Measurements from ENCODE around the gene NDUFS7. TPM values are rescaled to one million over a fixed set of nuclear protein-coding genes. Genes with fewer than 3 reads are reported as not detected.

NDUFS7 gene
- total RNA-seq, 1 experiment from 2014 or later: 98.1 TPM

DNA sequence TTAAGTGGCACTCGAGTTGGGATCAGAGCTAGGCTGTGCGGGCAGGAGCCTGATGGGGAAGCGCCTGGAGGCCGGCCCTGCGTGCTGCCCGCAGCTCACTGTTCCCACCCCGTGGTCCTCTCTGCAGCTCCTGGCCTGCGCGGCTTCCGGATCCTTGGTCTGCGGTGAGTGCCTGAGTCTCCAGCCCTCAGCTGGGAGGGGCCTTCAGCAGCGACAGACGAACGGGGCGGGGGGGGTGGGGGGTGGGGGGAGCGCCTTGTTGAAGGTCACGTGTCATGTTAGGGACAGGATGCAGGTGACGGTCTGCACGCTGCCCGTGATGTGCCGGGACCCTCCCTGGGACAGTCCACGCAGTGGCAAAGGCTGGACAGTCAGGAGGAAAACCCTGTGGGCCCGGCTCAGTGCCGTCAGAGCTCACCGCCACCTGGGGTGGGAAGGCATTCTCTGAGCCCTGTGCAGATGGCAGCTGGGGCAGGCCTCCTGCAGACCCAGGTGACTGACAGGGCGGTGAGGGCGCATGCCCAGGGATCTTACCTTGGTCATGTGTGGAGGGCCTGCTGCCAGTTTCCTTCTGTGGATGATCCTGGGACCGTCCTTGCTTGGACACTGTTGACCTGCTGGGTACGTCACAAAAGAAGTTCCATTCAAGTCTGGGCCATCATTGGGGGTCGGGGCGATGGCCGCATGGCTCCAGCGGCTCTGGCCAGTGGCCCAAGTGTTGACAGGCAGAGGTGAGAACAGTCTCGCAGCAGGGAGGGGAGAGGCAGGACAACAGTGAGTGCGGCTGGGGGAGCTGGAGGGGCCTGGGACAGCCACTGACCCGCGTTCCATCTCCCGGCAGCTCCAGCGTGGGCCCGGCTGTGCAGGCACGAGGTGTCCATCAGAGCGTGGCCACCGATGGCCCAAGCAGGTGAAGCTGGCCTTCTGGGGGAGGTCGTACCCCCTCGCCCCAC lies 4.3 kb downstream of the NDUFS7 start:
- no peak overlapping the region for H3K9ac ChIP-seq (ENCODE audit: low read length)
- no peak overlapping the region for H3K27ac ChIP-seq (ENCODE audit: low read length)
- H3K36me3 ChIP-seq (ENCODE audit: insufficient read depth, low read length): peaks cover 4% of the 10 kb centered on the region; the same call in 1 of the 2 replicates
- H3K9me2 ChIP-seq (replicated peaks; ENCODE audit: insufficient read depth, low read length): no peaks in the 10 kb centered on the region
- H3K4me2 ChIP-seq (ENCODE audit: low read depth, low read length, poor library complexity, severe bottlenecking): no peak overlapping the region
- no peak overlapping the region for H2AFZ ChIP-seq (ENCODE audit: low read length)
- DNase-seq: no peak
- peaks cover 23% of the 10 kb centered on the region for H3K79me2 ChIP-seq (ENCODE audit: low read length)
- H3K4me3 ChIP-seq (ENCODE audit: low read length): no peak overlapping the region
- no peaks in the 10 kb centered on the region for H3K9me3 ChIP-seq (ENCODE audit: low read length)
- peaks cover 9% of the 10 kb centered on the region for H3K4me1 ChIP-seq (ENCODE audit: low read length)
- H3K27me3 ChIP-seq (ENCODE audit: low read length): no peaks in the 10 kb centered on the region
- H4K20me1 ChIP-seq (ENCODE audit: insufficient read depth, low read depth, low read length): no peaks in the 10 kb centered on the region

DNA sequence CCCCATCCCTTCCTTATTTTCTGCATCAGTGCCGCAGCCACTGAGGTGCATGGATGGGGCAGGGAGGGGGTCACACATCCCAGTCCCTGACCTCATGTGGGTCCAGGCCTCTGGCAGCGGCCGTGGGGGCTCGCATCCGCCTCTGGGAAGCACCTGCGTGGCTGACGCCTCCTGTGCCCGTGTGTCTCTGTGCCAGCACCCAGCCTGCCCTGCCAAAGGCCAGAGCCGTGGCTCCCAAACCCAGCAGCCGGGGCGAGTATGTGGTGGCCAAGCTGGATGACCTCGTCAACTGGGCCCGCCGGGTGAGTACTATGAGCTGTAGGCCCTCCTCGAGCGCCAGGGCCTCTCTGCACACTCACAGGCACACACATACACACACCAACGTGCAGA lies 4.9 kb downstream of the NDUFS7 start:
- Histone ChIP-seq H3K79me2 (ENCODE audit: low read length) (peaks cover 23% of the 10 kb centered on the region), H3K27me3 (ENCODE audit: low read length) (no peaks in the 10 kb centered on the region), H3K9ac (ENCODE audit: low read length) (no peak overlapping the region), H3K4me2 (ENCODE audit: low read depth, low read length, poor library complexity, severe bottlenecking) (no peak overlapping the region), H3K4me1 (ENCODE audit: low read length) (peaks cover 8% of the 10 kb centered on the region), H3K27ac (ENCODE audit: low read length) (no peak overlapping the region), H3K9me3 (ENCODE audit: low read length) (no peaks in the 10 kb centered on the region), H4K20me1 (ENCODE audit: insufficient read depth, low read depth, low read length) (no peaks in the 10 kb centered on the region), H2AFZ (ENCODE audit: low read length) (no peak overlapping the region), H3K9me2 (replicated peaks; ENCODE audit: insufficient read depth, low read length) (no peaks in the 10 kb centered on the region), H3K4me3 (ENCODE audit: low read length) (no peak overlapping the region), H3K36me3 (ENCODE audit: insufficient read depth, low read length) (peaks cover 4% of the 10 kb centered on the region; the same call in 1 of the 2 replicates)
- no peak for DNase-seq

DNA sequence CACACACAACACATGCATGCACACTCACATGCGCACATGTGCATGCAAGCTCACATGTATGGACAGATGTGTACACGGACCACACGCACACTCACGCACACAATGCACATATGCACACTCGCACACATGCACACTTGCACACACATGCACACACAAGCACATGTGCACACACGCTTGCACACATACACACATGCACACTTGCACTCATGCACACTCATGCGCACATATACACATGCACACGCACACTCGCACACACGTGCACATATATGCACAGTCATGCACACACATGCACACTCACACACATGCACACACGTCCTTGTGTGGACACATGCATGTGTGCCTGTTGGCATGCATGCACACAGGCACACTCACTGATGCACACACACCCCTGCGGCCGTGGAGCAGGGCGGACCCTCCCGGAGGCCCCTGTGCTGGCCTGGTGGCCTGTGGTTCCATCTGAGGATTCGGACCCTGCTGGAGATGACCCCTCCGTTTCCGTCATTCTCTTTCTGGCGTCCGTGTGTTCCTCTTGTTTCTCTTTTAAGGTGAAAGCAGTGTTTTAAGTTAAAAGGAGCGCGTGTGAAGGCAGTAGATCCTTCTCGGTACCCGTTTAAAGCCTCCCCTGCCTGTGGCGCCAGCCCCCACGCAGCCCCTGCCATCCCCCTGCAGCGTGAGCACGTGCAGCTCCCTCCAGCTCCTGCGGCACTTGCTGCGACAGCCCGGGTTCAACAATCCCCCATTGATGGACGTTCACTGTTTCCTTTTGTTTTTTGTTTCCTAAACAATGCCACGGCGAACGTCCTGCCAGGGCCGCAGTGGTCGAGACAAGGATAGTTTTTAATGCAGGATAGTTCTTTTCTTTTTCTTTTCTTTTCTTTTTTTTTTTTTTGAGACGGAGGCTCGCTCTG lies 5.6 kb downstream of the NDUFS7 start:
- H2AFZ ChIP-seq (ENCODE audit: low read length): no peak overlapping the region
- H3K79me2 ChIP-seq (ENCODE audit: low read length): peaks cover 18% of the 10 kb centered on the region
- peaks cover 4% of the 10 kb centered on the region; the same call in 1 of the 2 replicates for H3K36me3 ChIP-seq (ENCODE audit: insufficient read depth, low read length)
- H3K9me2 ChIP-seq (replicated peaks; ENCODE audit: insufficient read depth, low read length): no peaks in the 10 kb centered on the region
- H4K20me1 ChIP-seq (ENCODE audit: insufficient read depth, low read depth, low read length): no peaks in the 10 kb centered on the region
- no peaks in the 10 kb centered on the region for H3K9me3 ChIP-seq (ENCODE audit: low read length)
- peaks cover 8% of the 10 kb centered on the region for H3K4me1 ChIP-seq (ENCODE audit: low read length)
- no peak overlapping the region for H3K27ac ChIP-seq (ENCODE audit: low read length)
- H3K4me3 ChIP-seq (ENCODE audit: low read length): no peak overlapping the region
- no peak for DNase-seq
- H3K27me3 ChIP-seq (ENCODE audit: low read length): no peaks in the 10 kb centered on the region
- H3K4me2 ChIP-seq (ENCODE audit: low read depth, low read length, poor library complexity, severe bottlenecking): no peak overlapping the region
- H3K9ac ChIP-seq (ENCODE audit: low read length): no peak overlapping the region

DNA sequence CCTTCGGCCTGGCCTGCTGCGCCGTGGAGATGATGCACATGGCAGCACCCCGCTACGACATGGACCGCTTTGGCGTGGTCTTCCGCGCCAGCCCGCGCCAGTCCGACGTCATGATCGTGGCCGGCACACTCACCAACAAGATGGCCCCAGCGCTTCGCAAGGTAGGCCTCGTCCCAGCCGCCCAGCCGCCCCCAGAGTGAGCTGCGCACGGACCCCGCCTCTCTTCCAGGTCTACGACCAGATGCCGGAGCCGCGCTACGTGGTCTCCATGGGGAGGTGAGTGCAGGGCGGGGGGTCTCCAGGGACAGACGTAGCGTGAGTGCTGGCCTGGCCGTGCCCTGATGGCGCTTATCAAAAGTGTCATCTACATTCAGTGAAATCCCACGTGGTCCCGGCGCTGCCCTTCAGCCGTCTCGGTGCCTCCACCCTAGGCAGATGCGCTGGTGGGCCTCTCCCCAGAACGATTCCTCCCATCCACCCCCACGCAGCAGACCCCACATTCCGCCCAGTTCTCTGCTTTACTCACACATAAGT lies 7.2 kb downstream of the NDUFS7 start:
- H3K79me2 ChIP-seq (ENCODE audit: low read length): peaks cover 3% of the 10 kb centered on the region
- no peak overlapping the region for H3K4me2 ChIP-seq (ENCODE audit: low read depth, low read length, poor library complexity, severe bottlenecking)
- H3K9me2 ChIP-seq (replicated peaks; ENCODE audit: insufficient read depth, low read length): no peaks in the 10 kb centered on the region
- no peaks in the 10 kb centered on the region for H3K4me1 ChIP-seq (ENCODE audit: low read length)
- no peaks in the 10 kb centered on the region for H3K9me3 ChIP-seq (ENCODE audit: low read length)
- peaks cover 4% of the 10 kb centered on the region; the same call in 1 of the 2 replicates for H3K36me3 ChIP-seq (ENCODE audit: insufficient read depth, low read length)
- H3K27ac ChIP-seq (ENCODE audit: low read length): no peak overlapping the region
- no peak overlapping the region for H3K9ac ChIP-seq (ENCODE audit: low read length)
- DNase-seq: no peak
- H3K4me3 ChIP-seq (ENCODE audit: low read length): no peak overlapping the region
- H3K27me3 ChIP-seq (ENCODE audit: low read length): no peaks in the 10 kb centered on the region
- no peak overlapping the region for H2AFZ ChIP-seq (ENCODE audit: low read length)
- no peaks in the 10 kb centered on the region for H4K20me1 ChIP-seq (ENCODE audit: insufficient read depth, low read depth, low read length)

DNA sequence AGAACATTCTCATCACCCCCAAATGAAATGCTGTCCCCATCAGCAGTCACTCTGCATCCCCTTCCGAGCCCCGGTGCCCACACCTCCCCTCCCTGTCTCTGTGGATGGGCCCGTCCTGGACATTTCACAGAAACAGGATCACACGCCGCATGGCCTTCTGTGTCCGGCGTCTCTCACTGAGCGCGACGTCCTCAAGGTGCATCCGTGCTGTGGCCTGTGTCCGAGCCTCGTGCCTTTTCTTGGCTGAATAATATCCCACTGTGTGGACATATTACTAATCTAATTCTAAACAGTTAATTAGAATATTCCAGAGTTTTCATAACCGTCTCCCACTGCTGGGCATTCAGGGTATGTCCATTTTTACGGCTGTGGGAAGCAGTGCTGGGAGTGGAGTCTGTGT lies 8.7 kb downstream of the NDUFS7 start:
- H4K20me1 ChIP-seq (ENCODE audit: insufficient read depth, low read depth, low read length): no peaks in the 10 kb centered on the region

DNA sequence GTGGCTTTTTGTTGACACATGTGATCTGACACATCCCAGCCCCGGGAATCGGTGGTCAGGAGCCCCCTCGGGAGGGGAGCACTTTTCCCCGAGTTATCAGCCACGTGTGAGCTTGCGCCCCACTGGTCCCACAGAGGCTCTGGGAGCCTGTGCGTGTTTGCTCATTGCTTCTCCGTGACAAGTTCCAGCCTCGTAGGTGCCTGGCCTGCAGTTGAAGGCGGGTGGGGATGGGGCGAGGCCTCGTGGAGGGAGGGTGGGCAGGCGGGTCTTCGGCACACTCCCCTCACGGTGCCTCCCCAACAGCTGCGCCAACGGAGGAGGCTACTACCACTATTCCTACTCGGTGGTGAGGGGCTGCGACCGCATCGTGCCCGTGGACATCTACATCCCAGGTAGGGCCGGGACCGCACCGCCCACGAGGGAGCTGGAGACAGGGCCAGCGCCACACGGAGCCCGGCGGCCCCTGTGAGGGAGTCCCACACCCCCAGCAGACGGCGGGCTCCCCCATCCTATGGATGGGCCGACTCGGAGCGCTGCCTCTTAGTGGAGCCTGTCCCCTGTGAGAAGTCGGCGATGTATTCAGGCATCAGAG lies 9.3 kb downstream of the NDUFS7 start:
- Histone ChIP-seq H3K9me2 (replicated peaks; ENCODE audit: insufficient read depth, low read length) (no peaks in the 10 kb centered on the region), H3K27me3 (ENCODE audit: low read length) (no peaks in the 10 kb centered on the region), H3K4me1 (ENCODE audit: low read length) (no peaks in the 10 kb centered on the region; the same call in 1 of the 2 replicates), H3K4me3 (ENCODE audit: low read length) (no peak overlapping the region), H2AFZ (ENCODE audit: low read length) (no peak overlapping the region), H3K36me3 (ENCODE audit: insufficient read depth, low read length) (peaks cover 4% of the 10 kb centered on the region; the same call in 1 of the 2 replicates), H3K79me2 (ENCODE audit: low read length) (no peaks in the 10 kb centered on the region), H3K27ac (ENCODE audit: low read length) (no peak overlapping the region), H3K9ac (ENCODE audit: low read length) (no peak overlapping the region), H3K9me3 (ENCODE audit: low read length) (no peaks in the 10 kb centered on the region), H4K20me1 (ENCODE audit: insufficient read depth, low read depth, low read length) (no peaks in the 10 kb centered on the region), H3K4me2 (ENCODE audit: low read depth, low read length, poor library complexity, severe bottlenecking) (no peak overlapping the region)
- DNase-seq: no peak

More for the DNA sequence above, 8.7 kb downstream of the NDUFS7 start:
- DNase-seq: no peak
- Histone ChIP-seq H3K79me2 (ENCODE audit: low read length) (no peaks in the 10 kb centered on the region), H3K4me2 (ENCODE audit: low read depth, low read length, poor library complexity, severe bottlenecking) (no peak overlapping the region), H3K36me3 (ENCODE audit: insufficient read depth, low read length) (peaks cover 4% of the 10 kb centered on the region; the same call in 1 of the 2 replicates), H3K4me3 (ENCODE audit: low read length) (no peak overlapping the region), H3K9ac (ENCODE audit: low read length) (no peak overlapping the region), H3K27ac (ENCODE audit: low read length) (no peak overlapping the region), H3K9me2 (replicated peaks; ENCODE audit: insufficient read depth, low read length) (no peaks in the 10 kb centered on the region), H3K9me3 (ENCODE audit: low read length) (no peaks in the 10 kb centered on the region), H3K27me3 (ENCODE audit: low read length) (no peaks in the 10 kb centered on the region), H3K4me1 (ENCODE audit: low read length) (no peaks in the 10 kb centered on the region; the same call in 1 of the 2 replicates), H2AFZ (ENCODE audit: low read length) (no peak overlapping the region)

DNA sequence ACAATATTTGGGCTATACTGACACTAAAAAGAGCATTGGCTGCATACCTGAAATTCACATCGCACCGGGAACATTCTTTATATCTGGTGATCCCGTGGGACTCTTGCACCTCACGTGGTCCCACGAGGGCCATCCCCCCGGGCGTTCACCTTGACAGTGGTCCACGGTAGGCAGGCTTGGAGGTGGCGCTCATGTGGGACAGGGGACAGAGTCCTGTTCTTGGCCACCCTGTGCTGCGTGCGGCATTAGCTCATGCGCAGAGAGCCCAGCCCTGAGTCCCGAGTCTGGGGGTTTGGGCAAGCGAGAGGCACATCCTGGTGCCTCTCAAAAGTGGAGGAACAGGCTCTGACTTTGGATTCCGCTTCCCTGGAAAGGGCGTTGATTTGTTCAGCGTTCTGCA lies 10.1 kb downstream of the NDUFS7 start:
- Histone ChIP-seq H3K4me1 (ENCODE audit: low read length) (no peaks in the 10 kb centered on the region; the same call in 1 of the 2 replicates), H3K79me2 (ENCODE audit: low read length) (no peaks in the 10 kb centered on the region), H3K9me2 (replicated peaks; ENCODE audit: insufficient read depth, low read length) (no peaks in the 10 kb centered on the region), H4K20me1 (ENCODE audit: insufficient read depth, low read depth, low read length) (no peaks in the 10 kb centered on the region), H3K27me3 (ENCODE audit: low read length) (no peaks in the 10 kb centered on the region), H3K4me2 (ENCODE audit: low read depth, low read length, poor library complexity, severe bottlenecking) (no peak overlapping the region), H3K9me3 (ENCODE audit: low read length) (no peaks in the 10 kb centered on the region), H3K36me3 (ENCODE audit: insufficient read depth, low read length) (peaks cover 5% of the 10 kb centered on the region), H3K9ac (ENCODE audit: low read length) (no peak overlapping the region), H2AFZ (ENCODE audit: low read length) (no peak overlapping the region), H3K4me3 (ENCODE audit: low read length) (no peak overlapping the region), H3K27ac (ENCODE audit: low read length) (no peak overlapping the region)
- no peak for DNase-seq

Measured in Karpas-422 (cell line).